K562 (cell line): ENCODE results near the gene SLC38A11. TPM values are rescaled to one million over a fixed set of nuclear protein-coding genes. Genes with fewer than 3 reads are reported as not detected.

Source experiments
- ATAC-seq: fragments of 200-7000 bp; cut with Tn5 transposase; 3 replicates; pipeline ENCODE4 v1.9.1; 2020; ENCODE audit warnings: moderate library complexity
- BruUV-seq: library from RNA; stranded (reverse); fragments of 400-500 nt; replicated peaks from 2 replicates; lab custom pipeline; 2021; lab: Mats Ljungman, UMichigan
- CTCF ChIA-PET: fragments of 300-600 bp; formaldehyde crosslinking; extraction: SDS; loops from one replicate; lab custom pipeline; 2021; ENCODE audit warnings: low intra/inter-chr PET ratio; lab: Yijun Ruan, JAX
- POLR2A ChIA-PET: fragments of 300-600, 350-650 bp; sonication (Branson Sonifier 250); formaldehyde crosslinking; extraction: SDS; loops from one replicate; lab custom pipeline; 2021; ENCODE audit warnings: antibody characterized with exemption, inconsistent platforms; lab: Yijun Ruan, JAX
- DNase-seq, 4 experiments: peaks; one replicate each; pipeline versions ENCODE4 v3.0.0 to v3.0.0-alpha.2; 2011 to 2018; ENCODE audit warnings: low spot score in 3 of 4, mixed read lengths in 3 of 4; ENCODE audit errors: extremely low read depth in 1 of 4
- FAIRE-seq: peaks from 2 replicates; lab custom pipeline; 2011; peaks lifted over from hg19 to GRCh38; lab: Jason Lieb, UNC
- H2AFZ ChIP-seq: 2 replicates; pipeline ENCODE4 v1.6.0; 2011; ENCODE audit warnings: low read depth, low read length, control low read depth, inconsistent platforms
- H3K27ac ChIP-seq: fragments of 200-600 bp; 3 replicates; pipeline ENCODE4 v1.8.0; 2011; ENCODE audit warnings: low read depth, mild to moderate bottlenecking, control low read depth, inconsistent platforms, low read length, moderate library complexity, mixed read lengths; ENCODE audit errors: extremely low read depth
- H3K27me3 ChIP-seq, 2 experiments: fragments of 300-600 bp in 1 of 2; 2 replicates in 1 of 2; 3 replicates in 1 of 2; pipeline versions ENCODE4 v1.6.0 to v1.8.0; 2011; ENCODE audit warnings: inconsistent platforms in 2 of 2, low read length in 2 of 2, mild to moderate bottlenecking in 1 of 2, mixed read lengths in 1 of 2, moderate library complexity in 1 of 2; ENCODE audit not compliant: control insufficient read depth in 2 of 2, insufficient read depth in 2 of 2
- H3K36me3 ChIP-seq: fragments of 300-600 bp; 3 replicates; pipeline ENCODE4 v1.8.0; 2011; ENCODE audit warnings: mild to moderate bottlenecking, low read length, inconsistent platforms; ENCODE audit not compliant: control insufficient read depth, insufficient read depth
- H3K4me1 ChIP-seq, 2 experiments: fragments of 200-600 bp in 1 of 2; replicated peaks in 1 of 2; 2 replicates in 1 of 2; 3 replicates in 1 of 2; pipeline versions ENCODE4 v1.5.1 to v1.8.0; 2011; ENCODE audit warnings: inconsistent platforms in 2 of 2, low read length in 2 of 2, mild to moderate bottlenecking in 1 of 2, mixed read lengths in 1 of 2, moderate library complexity in 1 of 2; ENCODE audit not compliant: control insufficient read depth in 2 of 2, insufficient read depth in 2 of 2
- H3K4me2 ChIP-seq: 2 replicates; pipeline ENCODE4 v1.6.1; 2011; ENCODE audit warnings: low read length, control low read depth, inconsistent platforms, mixed read lengths; ENCODE audit not compliant: insufficient read depth
- H3K4me3 ChIP-seq: fragments of 200-600 bp; sonication (generic), shearing (Covaris generic); 2 replicates; pipeline ENCODE4 v1.5.1; 2016; ENCODE audit warnings: control low read depth, inconsistent platforms
- H3K79me2 ChIP-seq: fragments of 200-600 bp; 3 replicates; pipeline ENCODE4 v1.8.0; 2011; ENCODE audit warnings: low read length, inconsistent platforms; ENCODE audit not compliant: control insufficient read depth, insufficient read depth
- H3K9ac ChIP-seq, 2 experiments: 2 replicates each; pipeline versions ENCODE4 v1.6.0 to v1.6.1; 2011; ENCODE audit warnings: low read depth in 2 of 2, low read length in 2 of 2, control low read depth in 1 of 2, inconsistent platforms in 1 of 2, mild to moderate bottlenecking in 1 of 2, mixed read lengths in 1 of 2; ENCODE audit not compliant: insufficient read depth in 1 of 2
- H3K9me1 ChIP-seq: one replicate; pipeline ENCODE4 v1.6.0; 2011; ENCODE audit warnings: inconsistent platforms, mild to moderate bottlenecking, low read length, moderate library complexity; ENCODE audit not compliant: control insufficient read depth, insufficient read depth
- H3K9me3 ChIP-seq: replicated peaks from 2 replicates; pipeline ENCODE4 v1.5.1; 2011; ENCODE audit warnings: low read depth, low read length, inconsistent platforms; ENCODE audit not compliant: control insufficient read depth, insufficient read depth
- H4K20me1 ChIP-seq: replicated peaks from 2 replicates; pipeline ENCODE4 v1.6.1; 2011; ENCODE audit warnings: low read length, inconsistent platforms, mixed read lengths; ENCODE audit not compliant: control insufficient read depth, insufficient read depth
- HDAC3 ChIP-seq: fragments of 450-650 bp; IDR thresholded peaks from 2 replicates; pipeline ENCODE4 v1.6.1; 2018; ENCODE audit warnings: borderline replicate concordance, mild to moderate bottlenecking, moderate library complexity; ENCODE audit not compliant: partially characterized antibody
- NELFE ChIP-seq: IDR thresholded peaks from 2 replicates; pipeline ENCODE4 v1.6.1; 2011; ENCODE audit warnings: mild to moderate bottlenecking; ENCODE audit not compliant: insufficient read depth, insufficient read length
- PCBP2 ChIP-seq: fragments of 200-400 bp; formaldehyde crosslinking; IDR thresholded peaks from 2 replicates; pipeline ENCODE4 v1.6.1; 2018; ENCODE audit warnings: low read length, low read depth, mild to moderate bottlenecking, moderate library complexity; ENCODE audit not compliant: poor library complexity, severe bottlenecking
- RNF2 ChIP-seq: sonication (generic); IDR thresholded peaks from 2 replicates; pipeline ENCODE4 v1.6.1; 2016
- SAP30 ChIP-seq: fragments of 200-600 bp; sonication (generic); IDR thresholded peaks from 2 replicates; pipeline ENCODE4 v1.6.1; 2012; ENCODE audit warnings: borderline replicate concordance, low read depth, mild to moderate bottlenecking, moderate library complexity, low read length, control low read depth, inconsistent platforms; ENCODE audit not compliant: insufficient read depth, poor library complexity, severe bottlenecking
- SRSF7 ChIP-seq: fragments of 200-400 bp; formaldehyde crosslinking; optimal IDR thresholded peaks from 2 replicates; pipeline ENCODE3; 2017; ENCODE audit warnings: mild to moderate bottlenecking, low read depth, low read length
- STAG1 ChIP-seq: sonication (generic); formaldehyde crosslinking; IDR thresholded peaks from 2 replicates; pipeline ENCODE4 v1.5.0; 2020; ENCODE audit warnings: missing genetic modification reagents, borderline replicate concordance
- TAL1 ChIP-seq: fragments of 450-650 bp; IDR thresholded peaks from 2 replicates; pipeline ENCODE4 v1.6.1; 2016; ENCODE audit warnings: mild to moderate bottlenecking
- ZFP36 ChIP-seq: fragments of 150-350 bp; IDR thresholded peaks from 2 replicates; pipeline ENCODE4 v1.6.1; 2018; ENCODE audit warnings: low read length, low read depth; ENCODE audit not compliant: partially characterized antibody
- ZNF75A ChIP-seq: fragments of 450-650 bp; formaldehyde crosslinking; IDR thresholded peaks from 2 replicates; pipeline ENCODE4 v1.4.0; 2020; ENCODE audit warnings: mild to moderate bottlenecking
- ZZZ3 ChIP-seq: fragments of 450-650 bp; IDR thresholded peaks from 2 replicates; pipeline ENCODE4 v1.6.1; 2016; ENCODE audit warnings: antibody characterized with exemption, mild to moderate bottlenecking, moderate library complexity
- WGBS: fragments of 100-300 bp; shearing (Covaris generic); methylation state at CpG from one replicate; pipeline ENCODE4 v1.1.6; 2016; ENCODE audit warnings: low coverage, mixed read lengths; ENCODE audit not compliant: insufficient coverage; ENCODE audit errors: missing lambda C conversion rate; 5-methylcytosine and 5-hydroxymethylcytosine counted together
- in situ Hi-C: fragments of 300-500 bp; cut with MboI; formaldehyde crosslinking; loops from 4 replicates; pipeline ENCODE4 v1.15.0; 2018; ENCODE audit warnings: inconsistent platforms, mixed read lengths
- intact Hi-C: fragments of 100-400 bp; cut with micrococcal nuclease; formaldehyde crosslinking; loops from 2 replicates; pipeline ENCODE4 v1.14.2; 2022
- polyA plus RNA-seq, 8 experiments: library from polyadenylated mRNA; depleted of rRNA in 4 of 8; stranded (reverse) in 5 of 8; unstranded in 3 of 8; fragments of >200 nt; fragmentation: Nextera tagmentation in 2 of 8; fragmentation: Illumina TruSeq in 1 of 8; extraction: Ambion mirVana in 2 of 8; extraction: Trizol in 1 of 8; gene quantifications; 2 replicates each; pipeline versions ENCODE4 v1.2.1 to v1.2.3, GENCODE V29; 2011 to 2014; ENCODE audit warnings: inconsistent platforms in 1 of 8, missing spikeins in 1 of 8
- total RNA-seq, 7 experiments: library from RNA; depleted of rRNA in 6 of 7; stranded (reverse); fragments of >200 nt in 6 of 7; fragmentation: Illumina TruSeq in 2 of 7; extraction: Trizol in 2 of 7; gene quantifications; 2 replicates each; pipeline versions ENCODE4 v1.2.1 to v1.2.3, GENCODE V29; 2011 to 2021; ENCODE audit warnings: low replicate concordance in 1 of 7
- TF ChIP-seq, protein P1 (sequence below): fragments of 450-650 bp; IDR thresholded peaks from 2 replicates; pipeline ENCODE4 v1.6.1; 2017; ENCODE audit warnings: antibody characterized with exemption
- TF ChIP-seq, protein P2 (sequence below): sonication (generic); formaldehyde crosslinking; IDR thresholded peaks from 2 replicates; pipeline ENCODE4 v1.8.1; 2023; ENCODE audit warnings: mild to moderate bottlenecking, missing genetic modification reagents

The SLC38A11 gene
- total and polyA plus RNA-seq, 9 of the 15 experiments (the other 6 are each of a cell fraction or from before 2014, with no cell fraction given), result not detected

DNA sequence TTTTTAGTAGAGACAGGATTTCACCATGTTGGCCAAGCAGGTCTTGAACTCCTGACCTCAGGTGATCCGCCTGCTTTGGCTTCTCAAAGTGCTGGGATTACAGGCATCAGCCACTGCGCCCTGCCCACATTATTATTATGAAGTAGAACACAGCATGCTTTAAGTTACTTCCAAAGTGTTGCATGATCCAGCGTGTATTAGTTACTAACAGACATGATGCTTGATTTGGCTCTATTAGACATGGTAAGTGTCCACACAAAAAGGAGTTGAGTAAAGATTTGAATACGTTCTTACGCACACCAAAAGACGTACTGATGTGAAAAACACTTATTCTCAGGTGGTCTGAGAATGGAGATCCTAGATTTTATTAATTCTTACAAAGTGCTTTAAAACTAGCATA lies 50.0 kb downstream of the SLC38A11 start:
- Histone ChIP-seq H3K27ac (no peak overlapping the region), H3K9me1 (no peaks in the 10 kb centered on the region), H4K20me1 (no peaks in the 10 kb centered on the region), H2AFZ (no peak overlapping the region), H3K79me2 (no peaks in the 10 kb centered on the region), H3K4me3 (no peak overlapping the region), H3K27me3 (no peaks in the 10 kb centered on the region), H3K4me1 (no peaks in the 10 kb centered on the region), H3K36me3 (no peaks in the 10 kb centered on the region), H3K4me2 (no peak overlapping the region), H3K9ac (no peak overlapping the region), H3K9me3 (no peaks in the 10 kb centered on the region)
- ATAC-seq, result no peak
- DNase-seq, result no peak
- CTCF ChIA-PET, result no interaction called here
- BruUV-seq, result no TSS peak
- FAIRE-seq, result no peak
- intact Hi-C loops (no loop called here), in situ Hi-C loops (no loop called here)
- no peak for TF ChIP-seq ZZZ3
- TF ChIP-seq TAL1, result no peak
- TF ChIP-seq, protein P1, sequence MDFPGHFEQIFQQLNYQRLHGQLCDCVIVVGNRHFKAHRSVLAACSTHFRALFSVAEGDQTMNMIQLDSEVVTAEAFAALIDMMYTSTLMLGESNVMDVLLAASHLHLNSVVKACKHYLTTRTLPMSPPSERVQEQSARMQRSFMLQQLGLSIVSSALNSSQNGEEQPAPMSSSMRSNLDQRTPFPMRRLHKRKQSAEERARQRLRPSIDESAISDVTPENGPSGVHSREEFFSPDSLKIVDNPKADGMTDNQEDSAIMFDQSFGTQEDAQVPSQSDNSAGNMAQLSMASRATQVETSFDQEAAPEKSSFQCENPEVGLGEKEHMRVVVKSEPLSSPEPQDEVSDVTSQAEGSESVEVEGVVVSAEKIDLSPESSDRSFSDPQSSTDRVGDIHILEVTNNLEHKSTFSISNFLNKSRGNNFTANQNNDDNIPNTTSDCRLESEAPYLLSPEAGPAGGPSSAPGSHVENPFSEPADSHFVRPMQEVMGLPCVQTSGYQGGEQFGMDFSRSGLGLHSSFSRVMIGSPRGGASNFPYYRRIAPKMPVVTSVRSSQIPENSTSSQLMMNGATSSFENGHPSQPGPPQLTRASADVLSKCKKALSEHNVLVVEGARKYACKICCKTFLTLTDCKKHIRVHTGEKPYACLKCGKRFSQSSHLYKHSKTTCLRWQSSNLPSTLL, result no peak
- TF ChIP-seq ZNF75A (CRISPR knock-in tag), result no peak
- no peak for TF ChIP-seq SRSF7
- no peak for TF ChIP-seq RNF2
- no peak for TF ChIP-seq STAG1 (CRISPR knock-in tag)
- TF ChIP-seq HDAC3, result no peak
- no peak for TF ChIP-seq SAP30
- no peak for TF ChIP-seq ZFP36
- no peak for TF ChIP-seq PCBP2
- no peak for TF ChIP-seq NELFE
- TF ChIP-seq, protein P2, sequence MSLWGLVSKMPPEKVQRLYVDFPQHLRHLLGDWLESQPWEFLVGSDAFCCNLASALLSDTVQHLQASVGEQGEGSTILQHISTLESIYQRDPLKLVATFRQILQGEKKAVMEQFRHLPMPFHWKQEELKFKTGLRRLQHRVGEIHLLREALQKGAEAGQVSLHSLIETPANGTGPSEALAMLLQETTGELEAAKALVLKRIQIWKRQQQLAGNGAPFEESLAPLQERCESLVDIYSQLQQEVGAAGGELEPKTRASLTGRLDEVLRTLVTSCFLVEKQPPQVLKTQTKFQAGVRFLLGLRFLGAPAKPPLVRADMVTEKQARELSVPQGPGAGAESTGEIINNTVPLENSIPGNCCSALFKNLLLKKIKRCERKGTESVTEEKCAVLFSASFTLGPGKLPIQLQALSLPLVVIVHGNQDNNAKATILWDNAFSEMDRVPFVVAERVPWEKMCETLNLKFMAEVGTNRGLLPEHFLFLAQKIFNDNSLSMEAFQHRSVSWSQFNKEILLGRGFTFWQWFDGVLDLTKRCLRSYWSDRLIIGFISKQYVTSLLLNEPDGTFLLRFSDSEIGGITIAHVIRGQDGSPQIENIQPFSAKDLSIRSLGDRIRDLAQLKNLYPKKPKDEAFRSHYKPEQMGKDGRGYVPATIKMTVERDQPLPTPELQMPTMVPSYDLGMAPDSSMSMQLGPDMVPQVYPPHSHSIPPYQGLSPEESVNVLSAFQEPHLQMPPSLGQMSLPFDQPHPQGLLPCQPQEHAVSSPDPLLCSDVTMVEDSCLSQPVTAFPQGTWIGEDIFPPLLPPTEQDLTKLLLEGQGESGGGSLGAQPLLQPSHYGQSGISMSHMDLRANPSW (CRISPR knock-in tag), result no peak
- POLR2A ChIA-PET, result no interaction called here
- 4% methylated on average over 6 of the region's 6 CpGs for WGBS
